NT2/D1 (cell line): Measurements from ENCODE around the gene AFDN.

ENCODE experiments used
- SUZ12 ChIP-seq: IDR thresholded peaks from 2 replicates; pipeline ENCODE4 v1.6.1; 2011; ENCODE audit not compliant: insufficient read length, insufficient read depth; ENCODE audit errors: extremely low read depth
- YY1 ChIP-seq: IDR thresholded peaks from 2 replicates; pipeline ENCODE4 v1.6.1; 2011; ENCODE audit not compliant: insufficient read length, insufficient read depth
- ZNF274 ChIP-seq: IDR thresholded peaks from 2 replicates; pipeline ENCODE4 v1.6.1; 2011; ENCODE audit warnings: mild to moderate bottlenecking, low read depth, low read length

GRCh38 chr6:167877994-167878779, 51.5 kb downstream of the AFDN start:
- no peak for TF ChIP-seq SUZ12
- no peak for TF ChIP-seq YY1
- TF ChIP-seq ZNF274, result no peak
